Psoas muscle (tissue), 8 donors: ENCODE measurements around the gene GIMAP2. TPM values are rescaled to one million over a fixed set of nuclear protein-coding genes. Genes with fewer than 3 reads are reported as not detected.

ENCODE experiments used
- ATAC-seq, 4 donors: fragments of 200-7000 bp; cut with Tn5 transposase; one replicate each; pipeline ENCODE4 v1.9.1; 2020; ENCODE audit warnings: moderate library complexity in 3 of 4, mild to moderate bottlenecking in 2 of 4
- DNase-seq, 2 donors: peaks; one replicate each; pipeline ENCODE4 v3.0.0-alpha.2; 2020
- H3K27ac ChIP-seq: fragments of 200-600 bp; one replicate; pipeline ENCODE4 v1.8.0; 2022
- H3K27me3 ChIP-seq, 3 donors: fragments of 200-600 bp in 1 of 3; one replicate each; pipeline versions ENCODE4 v1.6.1 to v1.8.0; 2013 to 2022; ENCODE audit warnings: low read length in 2 of 3, mild to moderate bottlenecking in 2 of 3, moderate library complexity in 1 of 3; ENCODE audit not compliant: insufficient read depth in 3 of 3
- H3K36me3 ChIP-seq, 2 donors: fragments of 200-600 bp in 1 of 2; one replicate each; pipeline versions ENCODE4 v1.6.1 to v1.8.0; 2013 to 2022; ENCODE audit warnings: low read depth in 1 of 2, mild to moderate bottlenecking in 1 of 2, moderate library complexity in 1 of 2; ENCODE audit not compliant: insufficient read depth in 1 of 2
- H3K4me1 ChIP-seq: fragments of 200-600 bp; one replicate; pipeline ENCODE4 v1.8.0; 2022
- H3K4me3 ChIP-seq: fragments of 200-600 bp; one replicate; pipeline ENCODE4 v1.8.0; 2022; ENCODE audit warnings: mild to moderate bottlenecking
- H3K9me3 ChIP-seq: fragments of 200-600 bp; one replicate; pipeline ENCODE4 v1.8.0; 2022
- CTCF ChIP-seq: fragments of 200-600 bp; IDR thresholded peaks from one replicate; pipeline ENCODE4 v1.8.0; 2022; ENCODE audit warnings: antibody characterized with exemption
- WGBS, 3 donors: extraction: QIAGEN DNeasy Blood & Tissue Kit; methylation state at CpG; one replicate each; pipeline versions ENCODE4 v1.1.6 to v1.1.7; 2013; 5-methylcytosine and 5-hydroxymethylcytosine counted together
- intact Hi-C, 2 donors: fragments of 100-400 bp; cut with DNase I; formaldehyde crosslinking; loops; one replicate each; pipeline versions ENCODE4 v1.11.0 to v1.14.2; 2022
- long read RNA-seq, 2 donors: library from polyadenylated mRNA; unstranded; transcript quantifications; one replicate each; pipeline ENCODE4 v2.0.0, GENCODE V29; 2021
- polyA plus RNA-seq, 3 donors: library from polyadenylated mRNA; stranded (reverse); fragments of 200-250 nt; gene quantifications; one replicate each; pipeline ENCODE4 v1.2.3, GENCODE V29; 2013
- total RNA-seq, 4 donors: library from RNA; stranded (reverse); fragmentation: NEBNext Ultra II Directional in 2 of 4; extraction: Animal tissue kit (Norgen Biotek cat#: 25700) in 2 of 4; gene quantifications; one replicate each; pipeline versions ENCODE4 v1.2.1 to v1.2.4, GENCODE V29; 2021 to 2023
- donor health status: healthy with polysubstance abuse.
- donor health status: DM: no; HTN: no; CAD: no; lungs with moderate emphysema.
- donor health status: Bipolar disorder and iron deficiency.
- donor health status: healthy.
- donor health status: DM: yes; HTN: yes; CAD: no.
- donor health status: DM: no; HTN: no; CAD: no.
- donor health status: DM: no; HTN: no; CAD: no.
- donor health status: DM: yes; HTN: yes; CAD: no.

GIMAP2 gene
- total RNA-seq (1 to 10 TPM; 1.5 to 5.3 (median 2.8) TPM), polyA plus RNA-seq (1 to 10 TPM; 1.4 to 3.1 (median 2.3) TPM)
- long read RNA-seq, donor 1: 0 reads
- long read RNA-seq, donor 2: 0 reads

GRCh38 chr7:150685219-150686029 is at the start of gene GIMAP2:
Gene GIMAP2, plus strand, starts transcription at chr7:150685706. Its CDS starts 1,354 bp downstream, at chr7:150687060.
- H3K4me1 ChIP-seq: no peaks in the 10 kb centered on the region
- H3K27ac ChIP-seq: peak within 1 kb of the TSS; percentile 58
- no peaks in the 10 kb centered on the region for H3K27me3 ChIP-seq
- intact Hi-C loops: no loop called here
- DNase-seq (no peak), ATAC-seq (no peak)
- 17 to 21% (median 21%) methylated on average over 6 of the region's 6 CpGs for WGBS, 3 donors
- peak within 1 kb of the TSS; percentile 56 for H3K4me3 ChIP-seq
- no peak for TF ChIP-seq CTCF
- no peaks in the 10 kb centered on the region for H3K36me3 ChIP-seq
- no peaks in the 10 kb centered on the region for H3K9me3 ChIP-seq

GRCh38 chr7:150641854-150642253 is 43.7 kb upstream of the GIMAP2 start:
- no peak for TF ChIP-seq CTCF
- intact Hi-C loops: no loop called here
- Histone ChIP-seq H3K9me3 (peaks cover 5% of the 10 kb centered on the region), H3K36me3 (no peaks in the 10 kb centered on the region), H3K4me3 (no peak overlapping the region), H3K27me3 (no peaks in the 10 kb centered on the region), H3K27ac (no peak overlapping the region), H3K4me1 (no peaks in the 10 kb centered on the region)
- ATAC-seq (no peak), DNase-seq (no peak)

GRCh38 chr7:150642926-150643325 is 42.6 kb upstream of the GIMAP2 start:
- 69 to 96% (median 89%) methylated on average over 4 to 5 of the region's 5 CpGs for WGBS, 3 donors
- H3K9me3 ChIP-seq: peaks cover 5% of the 10 kb centered on the region
- no peak overlapping the region for H3K4me3 ChIP-seq
- intact Hi-C loops: no loop called here
- H3K4me1 ChIP-seq: no peaks in the 10 kb centered on the region
- no peaks in the 10 kb centered on the region for H3K27me3 ChIP-seq
- H3K36me3 ChIP-seq: no peaks in the 10 kb centered on the region
- ATAC-seq (no peak), DNase-seq (no peak)
- TF ChIP-seq CTCF: no peak
- no peak overlapping the region for H3K27ac ChIP-seq

- no peaks in the 10 kb centered on the region for H3K4me1 ChIP-seq
- DNase-seq: no peak
- no peaks in the 10 kb centered on the region for H3K36me3 ChIP-seq
- H3K4me3 ChIP-seq: no peak overlapping the region
- ATAC-seq: no peak
- no peak overlapping the region for H3K27ac ChIP-seq
- no peaks in the 10 kb centered on the region for H3K27me3 ChIP-seq
- WGBS, 3 donors: 70 to 82% (median 80%) methylated on average over 5 to 6 of the region's 6 CpGs
- TF ChIP-seq CTCF: no peak
- no peaks in the 10 kb centered on the region for H3K9me3 ChIP-seq
- intact Hi-C loops: no loop called here
These were observed 40.1 kb upstream of the GIMAP2 start for GRCh38 chr7:150645259-150646020.
